Measurements from ENCODE around the gene TGFBR1.

The TGFBR1 gene

DNA sequence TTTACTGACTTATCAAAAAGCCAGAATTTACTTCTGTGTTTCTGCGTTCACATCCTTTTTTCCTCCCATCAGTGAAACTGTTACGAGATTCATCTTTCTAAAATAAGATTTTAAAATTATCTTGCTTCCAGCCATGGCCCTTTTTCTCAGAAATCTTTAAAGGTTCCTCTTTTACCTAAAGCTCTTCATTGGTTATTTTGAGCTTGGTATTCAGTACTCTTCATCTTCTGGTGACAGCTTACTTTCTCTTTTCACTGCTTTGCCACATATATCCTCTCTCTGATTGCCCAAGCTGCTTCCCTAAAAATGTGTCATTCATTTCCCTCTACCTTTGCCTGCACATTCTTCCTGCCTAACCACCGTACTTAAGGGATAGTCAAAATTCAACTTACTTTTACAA, 32.3 kb downstream of the TGFBR1 start:
- DNase-seq (ENCODE audit: low spot score) = no peak

DNA sequence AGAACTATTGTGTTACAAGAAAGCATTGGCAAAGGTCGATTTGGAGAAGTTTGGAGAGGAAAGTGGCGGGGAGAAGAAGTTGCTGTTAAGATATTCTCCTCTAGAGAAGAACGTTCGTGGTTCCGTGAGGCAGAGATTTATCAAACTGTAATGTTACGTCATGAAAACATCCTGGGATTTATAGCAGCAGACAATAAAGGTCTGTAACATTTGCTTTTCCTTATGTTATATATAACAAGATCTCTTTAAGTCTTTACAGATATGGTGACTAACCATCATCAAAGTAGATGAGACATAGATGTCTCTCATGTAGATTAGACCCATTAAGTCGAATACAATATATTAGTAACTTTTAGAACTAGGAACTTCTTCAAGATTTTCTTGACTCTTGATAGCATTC, 33.0 kb downstream of the TGFBR1 start:
- DNase-seq (ENCODE audit: low spot score) = no peak

DNA sequence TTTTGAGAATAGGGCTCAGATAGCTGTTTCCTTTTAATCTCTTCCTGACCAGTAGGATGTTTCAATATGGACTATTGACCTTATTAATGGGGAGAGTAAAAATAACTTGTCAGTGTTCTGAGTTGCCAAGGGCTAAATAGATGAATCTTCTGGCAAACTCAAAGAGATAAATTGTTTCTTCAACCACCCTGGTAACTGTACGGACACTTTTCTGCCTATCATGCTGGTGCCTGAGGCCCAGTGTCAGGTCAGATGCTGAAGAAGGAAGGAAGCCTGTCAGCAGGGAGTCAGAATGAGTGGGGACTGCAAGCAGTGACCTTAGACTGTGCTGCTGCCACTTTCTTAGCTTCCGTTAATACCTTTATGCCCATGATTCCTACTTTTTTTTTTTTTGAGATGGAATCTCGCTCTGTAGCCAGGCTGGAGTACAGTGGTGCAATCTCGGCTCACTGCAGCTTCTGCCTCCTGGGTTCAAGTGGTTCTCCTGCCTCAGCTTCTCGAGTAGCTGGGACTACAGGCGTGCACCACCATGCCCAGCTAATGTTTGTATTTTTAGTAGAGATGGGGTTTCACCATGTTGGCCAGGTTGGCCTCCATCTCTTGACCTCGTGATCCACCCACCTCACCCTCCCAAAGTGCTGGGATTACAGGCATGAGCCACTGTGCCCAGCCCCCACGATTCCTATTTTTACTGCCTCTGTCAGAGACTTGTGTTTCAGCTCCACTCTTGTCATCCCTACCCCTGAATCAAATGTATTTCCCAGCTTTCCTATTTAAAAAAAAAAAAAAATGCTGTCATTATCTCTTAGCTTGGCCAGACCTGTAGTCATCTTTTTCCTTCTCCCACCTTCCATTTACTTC, 33.7 kb downstream of the TGFBR1 start:
- no peak for DNase-seq (ENCODE audit: low spot score)

DNA sequence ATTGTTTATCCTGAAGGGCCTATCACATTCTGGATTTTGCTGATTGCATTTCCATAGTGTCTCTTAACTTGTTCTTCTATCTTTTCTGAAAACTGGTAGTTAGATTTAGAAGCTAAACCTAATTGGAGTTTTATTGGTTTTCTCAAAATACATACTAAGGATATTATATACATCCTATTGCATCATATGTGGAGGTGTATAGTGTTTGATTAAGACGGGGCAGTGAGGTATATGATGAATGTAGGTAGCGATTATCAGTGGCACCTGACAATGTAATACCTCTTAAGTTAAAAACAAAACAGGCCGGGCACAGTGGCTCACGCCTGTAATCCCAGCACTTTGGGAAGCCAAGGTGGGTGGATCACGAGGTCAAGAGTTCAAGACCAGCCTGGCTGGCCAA, 35.0 kb downstream of the TGFBR1 start:
- DNase-seq (ENCODE audit: low spot score) = no peak

DNA sequence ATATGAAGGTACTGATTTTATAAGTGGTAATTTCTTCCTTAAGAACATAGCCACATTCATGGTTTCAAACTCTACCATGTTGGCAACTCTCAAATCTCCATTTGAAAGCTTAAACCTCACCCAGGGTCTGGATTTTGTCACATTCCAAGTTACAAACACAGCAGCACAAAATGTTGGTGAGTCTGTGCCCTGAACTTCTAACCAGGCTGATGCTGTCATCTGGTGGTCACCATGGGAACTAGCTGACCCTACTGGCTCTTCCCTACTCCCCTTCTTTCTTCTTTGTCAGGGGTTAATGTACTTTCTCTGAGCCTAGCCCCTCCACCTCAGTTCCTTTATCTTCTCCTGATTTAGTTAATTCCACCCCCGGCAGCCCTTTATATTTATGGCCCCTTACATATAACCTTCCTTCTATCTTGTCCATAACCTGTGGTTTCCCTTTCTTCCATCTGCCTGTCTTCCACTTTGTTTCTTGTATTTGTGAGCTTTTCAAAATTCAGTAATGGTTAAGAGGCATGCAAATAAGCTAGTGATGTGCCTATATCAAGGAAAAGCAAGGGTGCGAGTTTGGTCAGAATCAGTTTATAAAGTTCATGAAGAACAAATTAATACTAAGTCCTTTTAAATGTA, 35.9 kb downstream of the TGFBR1 start:
- peak; percentile 38 for DNase-seq (ENCODE audit: low spot score)

DNA sequence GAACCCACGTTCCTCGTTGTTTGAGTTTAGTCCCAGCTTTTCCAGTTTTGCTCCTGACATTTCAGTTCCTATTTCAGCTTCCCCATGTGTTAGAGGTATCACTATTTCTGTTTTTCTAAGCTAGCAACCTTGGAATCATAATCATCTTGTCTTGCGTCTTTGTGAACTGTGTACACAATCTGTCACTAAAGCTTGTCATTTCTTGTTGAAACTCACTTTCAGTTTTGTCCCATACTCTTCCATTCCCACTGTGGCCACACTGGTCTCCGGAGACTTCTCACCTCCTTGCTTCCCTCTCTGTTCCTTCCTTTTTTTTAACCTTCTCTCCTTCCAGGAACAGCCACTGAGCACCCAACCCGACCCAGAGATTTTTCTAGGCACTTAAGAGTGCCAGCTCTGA, 36.9 kb downstream of the TGFBR1 start:
- DNase-seq (ENCODE audit: low spot score) = no peak

DNA sequence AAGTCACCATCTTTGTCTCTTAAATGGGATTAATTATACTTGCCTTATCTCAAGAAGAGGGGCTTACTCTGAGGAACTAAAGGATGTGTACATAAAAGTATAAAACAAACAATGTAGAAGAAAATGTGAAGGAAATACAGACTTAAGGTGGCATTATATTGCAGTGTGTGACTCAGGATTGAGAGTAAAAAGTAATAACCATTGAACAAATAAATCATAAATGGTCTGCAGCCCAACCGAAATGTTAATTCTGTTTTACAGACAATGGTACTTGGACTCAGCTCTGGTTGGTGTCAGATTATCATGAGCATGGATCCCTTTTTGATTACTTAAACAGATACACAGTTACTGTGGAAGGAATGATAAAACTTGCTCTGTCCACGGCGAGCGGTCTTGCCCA, 37.4 kb downstream of the TGFBR1 start:
- DNase-seq (ENCODE audit: low spot score) = no peak

DNA sequence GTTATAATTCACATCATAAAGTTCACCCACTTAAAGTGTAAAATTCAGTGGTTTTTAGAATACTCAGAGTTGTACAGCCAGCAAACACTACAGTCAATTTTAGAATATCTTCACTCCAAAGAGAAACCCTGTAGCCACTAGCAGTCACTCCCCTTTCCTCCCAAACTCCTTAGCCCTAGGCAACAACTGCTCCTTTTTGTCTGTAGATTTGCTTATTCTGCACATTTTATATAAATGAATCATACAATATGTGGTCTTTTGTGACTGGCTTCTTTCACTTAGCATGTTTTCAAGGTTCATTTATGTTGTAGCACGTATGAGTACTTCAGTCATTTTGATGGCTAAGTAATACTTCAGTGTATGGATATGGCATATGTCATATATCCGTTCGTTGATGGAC, 38.7 kb downstream of the TGFBR1 start:
- DNase-seq (ENCODE audit: low spot score) = no peak

DNA sequence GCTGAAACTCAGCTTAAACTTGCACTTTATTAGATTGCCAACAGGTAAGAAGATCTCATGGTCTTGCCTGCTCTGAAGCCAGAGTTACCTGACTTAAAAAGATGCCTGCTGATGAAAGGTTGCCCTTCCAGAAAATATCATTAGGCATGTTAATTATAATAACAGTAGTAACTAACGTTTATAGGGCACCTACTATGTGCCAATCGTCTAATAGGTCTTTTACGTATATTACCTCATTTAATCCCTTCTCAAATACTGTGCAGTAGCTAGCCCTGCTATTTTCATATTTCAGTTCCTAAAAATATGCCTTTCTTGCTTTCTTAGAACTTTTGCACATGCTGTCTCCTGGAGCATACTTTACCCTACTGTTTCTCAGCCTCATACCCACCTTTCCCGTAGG, 40.1 kb downstream of the TGFBR1 start:
- no peak for DNase-seq (ENCODE audit: low spot score)

DNA sequence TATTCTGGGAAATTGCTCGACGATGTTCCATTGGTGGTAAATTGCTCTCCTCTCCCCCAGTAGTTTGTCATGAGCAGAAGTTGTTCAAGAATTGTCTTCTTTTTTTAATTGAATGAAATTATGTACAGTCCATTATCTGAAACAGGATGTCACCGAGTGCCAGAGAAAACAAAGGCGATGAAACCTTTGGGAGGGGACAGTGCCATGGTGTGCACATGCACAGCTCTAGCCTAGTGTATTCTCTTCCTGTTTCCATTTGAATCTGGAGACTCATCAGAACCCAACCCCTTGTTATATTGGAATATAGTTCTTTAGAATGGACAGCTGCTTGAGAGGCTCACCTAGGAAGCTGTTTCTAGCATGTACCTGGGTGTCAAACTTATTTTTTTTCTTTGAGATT, 41.7 kb downstream of the TGFBR1 start:
- DNase-seq (ENCODE audit: low spot score) = no peak

DNA sequence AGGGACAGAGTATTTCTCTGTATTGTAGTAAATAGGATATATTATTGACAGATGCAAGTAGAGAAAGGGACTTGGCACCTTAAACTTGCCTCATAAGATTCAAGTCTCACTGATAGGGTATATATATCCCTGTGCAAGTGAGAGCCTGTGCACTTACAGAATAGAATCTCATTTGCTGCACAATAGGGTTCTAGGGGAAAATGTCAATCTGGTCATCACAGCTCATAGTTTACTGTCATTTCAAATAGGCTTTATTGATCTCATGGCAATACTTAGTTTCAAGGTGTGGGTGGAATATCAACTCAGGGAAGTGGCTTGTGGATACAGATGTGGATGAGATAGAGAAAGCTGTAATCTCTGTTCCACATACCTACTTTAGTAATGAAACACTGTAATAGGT, 42.3 kb downstream of the TGFBR1 start:
- no peak for DNase-seq (ENCODE audit: low spot score)

DNA sequence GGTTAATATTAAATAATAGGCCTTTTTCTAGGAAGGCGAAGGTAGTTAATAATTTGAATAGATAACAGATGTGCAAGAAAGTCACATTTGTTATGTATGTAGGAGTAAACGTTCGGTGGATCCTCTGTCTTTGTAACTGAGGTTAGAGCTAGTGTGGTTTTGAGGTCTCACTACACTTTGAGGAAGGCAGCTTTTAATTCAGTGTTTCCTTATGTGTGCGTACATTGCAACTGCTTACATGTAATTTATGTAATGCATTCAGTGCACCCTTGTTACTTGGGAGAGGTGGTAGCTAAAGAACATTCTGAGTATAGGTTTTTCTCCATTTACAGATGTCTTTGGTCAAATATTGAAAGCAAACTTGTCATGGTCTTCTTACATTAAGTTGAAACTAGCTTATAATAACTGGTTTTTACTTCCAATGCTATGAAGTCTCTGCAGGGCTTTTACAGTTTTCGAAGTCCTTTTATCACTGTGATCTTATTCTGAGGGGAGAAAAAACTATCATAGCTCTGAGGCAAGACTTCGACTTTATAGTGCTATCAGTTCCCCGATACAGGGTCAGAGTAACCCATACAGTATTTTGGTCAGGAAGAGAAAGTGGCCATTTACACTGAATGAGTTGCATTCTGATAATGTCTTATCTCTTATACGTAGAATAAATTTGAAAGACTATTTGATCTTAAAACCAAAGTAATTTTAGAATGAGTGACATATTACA, 45.7 kb downstream of the TGFBR1 start:
- DNase-seq (ENCODE audit: low spot score) = no peak

DNA sequence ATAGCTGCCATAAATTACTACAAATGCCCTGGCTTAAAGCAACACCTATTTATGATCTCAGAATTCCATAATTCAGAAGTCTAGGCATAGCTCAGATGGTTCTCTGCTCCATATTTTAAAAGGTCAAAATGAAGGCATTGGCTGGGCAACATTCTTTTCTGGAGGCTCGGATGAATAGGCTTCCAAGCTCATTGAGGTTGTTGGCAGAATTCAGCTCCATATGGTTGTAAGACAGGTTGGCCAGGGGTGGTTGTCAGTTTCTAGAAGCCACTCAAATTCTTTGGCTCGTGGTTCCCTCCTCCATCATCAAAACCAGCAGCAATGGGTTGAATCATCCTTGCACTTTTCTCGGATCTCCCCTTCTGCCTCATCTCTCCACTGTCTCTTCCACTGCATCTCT, 49.4 kb downstream of the TGFBR1 start:
- no peak for DNase-seq (ENCODE audit: low spot score)

DNA sequence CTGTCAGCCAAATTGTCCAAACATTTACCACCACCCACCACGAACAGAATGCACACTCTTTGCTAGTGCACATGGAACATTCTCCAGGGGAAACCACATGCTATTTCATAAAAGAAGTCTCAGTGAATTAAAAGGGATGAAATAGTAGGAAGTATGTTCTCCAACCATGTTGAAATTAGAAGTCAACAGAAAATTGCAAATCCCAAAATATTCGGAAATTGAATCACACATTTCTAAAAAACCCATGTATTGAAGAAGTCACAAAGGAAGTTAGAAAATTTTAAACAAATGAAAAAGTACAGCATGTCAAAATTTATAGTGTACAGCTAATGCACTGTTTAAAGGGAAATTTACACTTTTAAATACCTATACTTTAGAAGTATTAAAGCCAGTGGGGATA, 50.8 kb downstream of the TGFBR1 start:
- no peak for DNase-seq (ENCODE audit: low spot score)

DNA sequence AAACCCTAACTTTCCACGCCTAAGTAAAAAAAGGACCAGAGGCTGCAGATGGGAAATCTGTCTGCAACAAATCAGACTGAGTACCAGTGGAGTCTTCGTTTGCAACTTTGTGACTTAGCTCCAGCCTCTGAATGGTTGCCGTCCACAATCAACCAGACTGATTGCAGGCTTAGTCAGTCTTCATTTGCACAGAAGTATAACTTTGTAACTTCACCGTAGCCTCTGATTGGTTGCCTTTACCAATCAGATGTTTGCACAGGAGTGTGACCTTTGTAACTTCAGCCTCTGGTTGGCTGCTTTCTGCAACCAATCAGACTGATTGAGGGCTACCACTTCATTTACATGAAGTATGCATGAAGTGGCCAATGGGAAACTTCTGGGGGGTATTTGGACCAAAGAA, 53.7 kb downstream of the TGFBR1 start:
- DNase-seq (ENCODE audit: low spot score) = no peak

DNA sequence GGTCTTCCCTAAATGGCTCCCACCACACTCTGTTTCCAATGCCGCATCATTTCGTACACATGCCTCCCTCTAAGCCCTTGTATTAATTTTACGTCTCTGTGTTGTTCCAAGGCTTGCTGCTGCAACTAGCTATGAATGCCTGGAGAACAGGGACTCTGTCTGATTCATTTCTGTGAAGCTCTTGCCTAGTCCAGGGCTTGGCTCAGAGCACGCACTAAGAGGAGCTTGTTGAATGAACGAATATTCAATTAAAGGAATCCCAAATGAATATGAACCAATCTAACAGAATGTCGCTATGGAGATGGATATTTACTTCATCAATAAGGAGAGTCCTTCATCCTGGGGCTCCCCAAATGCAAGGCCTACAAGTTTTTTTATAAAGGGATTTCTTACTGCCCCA, 55.3 kb downstream of the TGFBR1 start:
- no peak for DNase-seq (ENCODE audit: low spot score)

DNA sequence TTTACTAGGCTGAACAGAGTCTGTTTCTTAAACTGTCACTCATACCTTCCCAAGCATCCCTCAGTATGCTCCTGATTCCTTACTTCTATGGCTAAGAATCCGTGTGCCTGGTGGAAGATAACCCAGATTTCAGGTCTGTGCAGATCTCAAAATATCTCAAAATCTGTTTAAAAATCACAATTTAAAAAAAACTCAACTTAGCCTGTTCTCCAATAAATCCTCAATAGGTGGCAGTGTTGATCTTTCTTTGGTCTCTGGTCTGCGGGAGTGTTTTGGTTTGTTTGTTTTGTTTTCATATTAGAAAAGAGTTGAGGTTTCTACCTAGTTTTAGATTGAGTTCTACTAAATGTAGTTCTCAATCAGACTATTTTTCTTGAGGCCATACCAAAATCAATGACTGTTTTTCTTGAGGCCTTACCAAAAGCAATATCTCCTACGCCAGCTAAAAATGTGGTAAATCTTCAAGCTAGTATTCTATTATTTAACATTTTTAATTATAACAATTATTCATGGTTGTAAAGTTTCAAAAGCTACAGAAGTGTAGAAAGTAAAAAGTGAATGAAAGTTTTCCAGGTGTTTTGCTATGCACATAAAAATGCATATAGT, 57.9 kb downstream of the TGFBR1 start:
- no peak for DNase-seq (ENCODE audit: low spot score)

DNA sequence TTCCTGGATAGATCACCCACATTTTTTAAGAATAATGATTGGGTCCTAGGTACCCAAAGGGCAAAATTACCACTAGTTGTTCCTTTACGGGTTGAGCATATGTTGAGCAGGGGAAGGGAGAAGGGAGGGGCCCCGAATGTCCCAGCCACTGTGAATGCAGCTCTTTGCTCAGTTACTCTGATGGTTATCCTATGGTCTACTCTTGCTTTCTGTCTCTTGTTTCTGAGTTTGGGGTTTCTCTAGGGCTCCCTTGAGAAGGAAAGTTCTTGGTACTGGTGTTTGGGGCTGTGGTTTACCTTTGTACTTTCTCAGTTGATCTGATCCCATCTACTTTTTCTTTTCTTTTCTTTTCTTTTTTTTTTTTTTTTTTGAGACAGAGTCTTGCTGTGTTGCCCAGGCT, 61.2 kb downstream of the TGFBR1 start:
- DNase-seq (ENCODE audit: low spot score) = no peak

DNA sequence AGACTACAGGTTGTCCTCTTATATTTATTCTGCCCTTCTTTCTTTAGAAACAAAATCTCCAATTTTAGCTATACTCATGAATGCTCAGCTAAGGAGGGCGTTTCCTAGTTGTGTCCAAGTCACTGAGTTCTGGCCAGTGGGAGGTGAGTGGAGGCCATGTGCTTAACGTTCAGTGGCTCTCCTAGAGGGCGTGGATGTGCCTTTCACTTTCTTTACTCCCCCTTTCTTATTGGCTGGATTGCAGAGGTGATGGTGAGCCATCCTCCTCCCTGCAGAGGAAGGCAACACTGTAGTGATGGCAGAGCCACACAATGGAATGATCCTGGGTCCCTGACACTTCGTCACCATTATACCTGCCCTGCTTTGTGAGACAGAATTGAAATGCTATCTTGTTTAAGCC, 62.2 kb downstream of the TGFBR1 start:
- no peak for DNase-seq (ENCODE audit: low spot score)

DNA sequence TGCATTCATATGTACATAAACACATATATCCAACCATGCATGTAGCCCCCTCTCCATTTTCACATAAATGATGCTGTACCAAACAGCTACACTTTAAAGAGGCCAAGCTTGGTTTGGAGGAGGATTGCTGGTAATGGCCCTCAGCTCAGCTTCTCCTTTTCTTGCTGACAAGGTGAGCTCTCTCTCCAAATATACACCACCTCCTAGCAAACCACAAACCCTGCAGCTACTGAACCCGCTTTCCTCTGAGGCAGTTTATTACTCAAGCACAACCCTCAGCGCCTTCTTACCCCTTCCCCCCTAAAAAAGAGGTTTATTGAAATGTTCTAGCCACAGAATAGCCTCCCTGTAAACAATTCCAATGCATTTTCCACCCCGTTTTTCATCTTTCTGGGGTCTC, 62.8 kb downstream of the TGFBR1 start:
- no peak for DNase-seq (ENCODE audit: low spot score)

DNA sequence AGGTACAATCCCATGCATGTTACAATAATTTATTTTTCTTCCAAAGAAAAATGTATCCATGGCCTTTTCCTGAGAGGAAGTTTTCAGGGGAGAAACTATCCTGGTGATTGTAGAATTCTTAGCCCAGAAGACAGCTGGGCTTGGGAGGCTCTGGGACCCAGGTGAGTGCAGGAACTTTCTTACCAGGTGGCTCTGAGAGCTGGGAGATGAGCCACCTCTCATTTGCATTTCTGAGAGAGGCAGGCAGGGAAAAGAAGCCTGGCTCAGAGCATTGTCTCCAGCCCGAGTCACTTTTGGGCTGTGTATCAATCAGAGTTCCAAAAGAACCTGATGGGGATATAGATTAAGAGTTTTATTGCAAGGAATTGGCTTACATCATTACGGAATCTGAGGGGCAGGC, 64.2 kb downstream of the TGFBR1 start:
- DNase-seq (ENCODE audit: low spot score) = no peak

DNA sequence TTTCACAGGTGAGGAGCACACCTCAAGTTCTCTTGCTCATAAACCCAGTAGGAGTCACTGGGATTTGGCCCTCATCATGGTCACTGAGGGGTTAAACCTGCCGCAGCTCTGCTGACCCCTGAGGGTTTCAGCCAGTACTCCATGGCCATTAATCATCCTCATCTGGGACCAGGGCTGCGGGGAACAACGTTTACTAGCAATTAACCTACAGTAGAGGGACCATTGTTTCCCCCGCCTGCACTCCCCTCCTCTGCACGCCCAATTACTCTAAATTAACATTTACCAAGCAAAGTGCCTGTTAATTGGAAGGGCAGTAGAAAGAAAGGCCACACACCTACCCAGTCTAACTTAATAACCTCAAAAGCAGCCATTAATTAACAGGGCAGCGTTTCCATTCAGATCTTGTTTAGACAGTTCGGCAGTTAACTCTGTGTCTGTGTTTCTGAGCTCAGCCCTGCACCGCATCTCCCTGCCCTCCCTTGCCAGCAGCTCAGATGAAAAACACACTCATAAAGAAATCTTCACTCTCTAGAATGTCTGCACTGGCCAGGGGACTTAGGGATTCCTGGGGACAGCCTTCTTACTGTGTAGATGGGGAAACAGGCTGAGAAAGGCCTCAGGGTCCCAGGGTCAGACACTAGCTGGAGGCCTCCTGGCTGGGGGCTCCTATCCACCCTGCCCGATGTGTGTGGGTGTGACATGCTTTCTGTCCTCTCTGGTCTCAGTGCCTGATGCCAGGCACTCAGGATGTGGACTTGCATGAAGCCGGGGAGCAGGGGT, 65.3 kb downstream of the TGFBR1 start:
- DNase-seq (ENCODE audit: low spot score) = no peak

Measured in putamen (tissue), 1 donor.